HG02759 (cell line): Measurements from ENCODE around the gene MAP2K5.
A peak's percentile ranks its signal among the peaks of the same experiment; 100 is the strongest.

Source experiments
- ATAC-seq: cut with Tn5 transposase; IDR thresholded peaks from one replicate; pipeline ENCODE4 v1.9.1; 2021; ENCODE audit warnings: mild to moderate bottlenecking, moderate library complexity; ENCODE audit not compliant: unreplicated experiment

MAP2K5 gene

GRCh38 chr15:67745073-67746006 lies 202.8 kb downstream of the MAP2K5 start:
- ATAC-seq, result no peak

- ATAC-seq, result no peak
These were observed 203.5 kb downstream of the MAP2K5 start for GRCh38 chr15:67746022-67746421.

GRCh38 chr15:67746450-67746849 lies 203.9 kb downstream of the MAP2K5 start:
- no peak for ATAC-seq

GRCh38 chr15:67747921-67748320 lies 205.4 kb downstream of the MAP2K5 start:
- no peak for ATAC-seq

- no peak for ATAC-seq
These were observed 207.9 kb downstream of the MAP2K5 start for GRCh38 chr15:67750371-67750770.

- no peak for ATAC-seq
These were observed 211.4 kb downstream of the MAP2K5 start for GRCh38 chr15:67753891-67754290.

DNA sequence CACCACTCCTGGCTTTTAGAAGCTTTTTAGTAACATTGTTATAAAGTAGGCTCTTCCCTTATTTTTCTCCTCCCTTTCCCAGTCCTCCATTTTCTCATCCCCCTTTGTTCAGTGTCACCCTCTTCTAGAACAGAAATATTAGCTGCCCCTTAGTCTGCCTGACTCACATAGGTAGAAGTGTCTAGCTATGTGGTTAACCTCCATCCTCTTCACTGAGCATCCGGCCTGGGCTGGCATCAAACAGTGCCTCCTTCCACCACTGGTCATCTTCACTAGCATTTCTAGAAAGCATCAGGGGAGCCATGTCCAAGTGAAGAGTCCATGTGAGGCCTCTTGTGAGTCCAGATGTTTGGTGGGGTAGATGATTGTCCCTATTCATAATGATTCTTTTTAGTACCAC lies 212.8 kb downstream of the MAP2K5 start:
- no peak for ATAC-seq

GRCh38 chr15:67755936-67756335 lies 213.4 kb downstream of the MAP2K5 start:
- no peak for ATAC-seq

GRCh38 chr15:67758619-67759300 lies 216.3 kb downstream of the MAP2K5 start:
- no peak for ATAC-seq

GRCh38 chr15:67760901-67761300 lies 218.4 kb downstream of the MAP2K5 start:
- ATAC-seq, result no peak

DNA sequence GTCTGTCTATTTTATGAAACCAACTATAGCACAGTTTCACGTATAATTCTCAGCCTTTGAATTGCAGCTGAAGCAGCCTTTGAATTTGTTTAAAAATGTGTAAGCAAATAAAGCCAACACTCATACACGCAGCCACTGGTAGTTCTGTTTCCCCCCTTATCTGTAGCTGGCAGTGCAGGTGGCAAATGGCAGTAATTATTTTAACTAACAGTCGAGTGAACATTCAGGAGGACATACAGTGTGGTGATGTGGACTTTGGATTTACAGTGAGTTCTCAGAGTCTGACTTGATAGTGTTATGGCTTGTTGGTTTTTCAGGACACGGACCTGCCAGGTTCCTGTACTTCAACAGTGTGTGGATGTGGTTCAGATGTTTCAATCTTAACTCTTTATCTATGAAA lies 218.8 kb downstream of the MAP2K5 start:
- ATAC-seq, result no peak

- peak; percentile 86 for ATAC-seq
These were observed 220.3 kb downstream of the MAP2K5 start for GRCh38 chr15:67762610-67763368.

DNA sequence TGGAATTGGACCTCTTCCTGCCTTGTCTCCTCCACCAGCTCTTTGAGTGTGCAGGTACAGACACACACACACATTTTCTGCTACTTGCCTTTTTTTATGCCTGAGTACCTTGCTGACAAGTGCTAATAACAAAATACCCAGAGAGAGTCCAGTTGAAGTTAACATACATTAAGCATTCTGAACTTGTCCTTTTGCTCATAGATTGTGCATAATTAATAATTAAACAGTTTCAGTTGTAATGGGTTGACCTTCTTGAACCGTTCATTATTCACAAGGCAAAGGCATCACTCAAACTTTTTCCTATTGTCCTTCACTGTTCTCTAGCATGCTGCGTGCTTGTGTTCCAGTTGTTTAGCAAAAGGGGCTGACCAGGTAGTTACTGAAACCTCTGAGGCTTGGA lies 223.2 kb downstream of the MAP2K5 start:
- no peak for ATAC-seq

- no peak for ATAC-seq
These were observed 224.5 kb downstream of the MAP2K5 start for GRCh38 chr15:67766968-67767367.

DNA sequence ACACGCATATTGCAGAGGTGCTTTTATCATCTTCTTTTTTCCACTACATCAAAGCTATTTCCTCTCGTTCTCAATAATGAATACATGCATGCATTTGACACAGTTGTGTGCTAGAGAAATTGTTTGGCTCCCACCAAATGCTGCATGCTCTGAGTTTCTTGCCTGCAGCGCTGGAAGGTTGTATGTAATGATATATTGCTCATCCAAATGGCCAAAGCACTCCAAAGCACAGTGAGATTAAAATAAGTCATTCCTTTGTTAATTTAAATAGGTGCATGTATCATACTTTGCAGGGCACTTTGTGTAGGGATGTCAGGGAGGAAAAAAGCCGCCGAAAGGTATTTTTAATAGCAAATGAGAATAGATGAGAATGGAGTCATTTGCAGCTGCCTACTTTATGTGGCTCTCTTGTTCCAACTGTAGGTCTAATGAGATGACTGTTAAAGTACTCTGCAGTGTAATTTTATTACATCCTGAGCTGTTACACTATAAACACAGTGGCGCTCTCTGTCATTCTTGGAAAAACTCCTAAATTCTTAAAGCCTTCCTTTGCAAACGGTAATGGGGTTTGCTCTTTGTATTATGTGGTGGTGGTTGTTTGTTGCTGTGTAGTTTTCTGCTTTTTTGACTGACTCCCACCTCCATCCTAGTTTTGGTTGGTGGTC lies 225.9 kb downstream of the MAP2K5 start:
- ATAC-seq, result no peak

- no peak for ATAC-seq
These were observed 227.2 kb downstream of the MAP2K5 start for GRCh38 chr15:67769497-67770357.

- no peak for ATAC-seq
These were observed 227.8 kb downstream of the MAP2K5 start for GRCh38 chr15:67770358-67770628.

- no peak for ATAC-seq
These were observed 228.8 kb downstream of the MAP2K5 start for GRCh38 chr15:67771189-67771800.

DNA sequence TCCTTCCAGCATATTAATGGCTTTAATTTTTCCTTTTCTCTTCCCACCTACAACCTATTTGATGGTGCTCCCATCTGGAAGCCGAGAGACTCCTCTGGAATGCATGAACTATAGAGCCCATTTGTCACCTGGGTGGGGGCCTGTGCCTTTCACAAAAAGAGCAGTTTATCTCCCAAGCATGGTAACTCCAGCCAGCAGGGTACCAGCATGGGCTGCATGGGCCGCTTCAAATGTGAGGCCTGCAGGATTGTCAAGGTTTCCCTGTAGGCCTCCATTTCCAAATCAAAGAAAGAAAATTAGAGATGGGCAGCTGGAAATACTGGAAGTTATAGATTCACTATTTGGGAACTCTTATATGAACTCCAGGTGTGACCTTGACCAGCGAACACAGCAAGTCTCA lies 232.1 kb downstream of the MAP2K5 start:
- no peak for ATAC-seq

GRCh38 chr15:67775250-67775649 lies 232.7 kb downstream of the MAP2K5 start:
- no peak for ATAC-seq
